ENCODE measurements around the gene TNNI2.

TNNI2 gene

DNA sequence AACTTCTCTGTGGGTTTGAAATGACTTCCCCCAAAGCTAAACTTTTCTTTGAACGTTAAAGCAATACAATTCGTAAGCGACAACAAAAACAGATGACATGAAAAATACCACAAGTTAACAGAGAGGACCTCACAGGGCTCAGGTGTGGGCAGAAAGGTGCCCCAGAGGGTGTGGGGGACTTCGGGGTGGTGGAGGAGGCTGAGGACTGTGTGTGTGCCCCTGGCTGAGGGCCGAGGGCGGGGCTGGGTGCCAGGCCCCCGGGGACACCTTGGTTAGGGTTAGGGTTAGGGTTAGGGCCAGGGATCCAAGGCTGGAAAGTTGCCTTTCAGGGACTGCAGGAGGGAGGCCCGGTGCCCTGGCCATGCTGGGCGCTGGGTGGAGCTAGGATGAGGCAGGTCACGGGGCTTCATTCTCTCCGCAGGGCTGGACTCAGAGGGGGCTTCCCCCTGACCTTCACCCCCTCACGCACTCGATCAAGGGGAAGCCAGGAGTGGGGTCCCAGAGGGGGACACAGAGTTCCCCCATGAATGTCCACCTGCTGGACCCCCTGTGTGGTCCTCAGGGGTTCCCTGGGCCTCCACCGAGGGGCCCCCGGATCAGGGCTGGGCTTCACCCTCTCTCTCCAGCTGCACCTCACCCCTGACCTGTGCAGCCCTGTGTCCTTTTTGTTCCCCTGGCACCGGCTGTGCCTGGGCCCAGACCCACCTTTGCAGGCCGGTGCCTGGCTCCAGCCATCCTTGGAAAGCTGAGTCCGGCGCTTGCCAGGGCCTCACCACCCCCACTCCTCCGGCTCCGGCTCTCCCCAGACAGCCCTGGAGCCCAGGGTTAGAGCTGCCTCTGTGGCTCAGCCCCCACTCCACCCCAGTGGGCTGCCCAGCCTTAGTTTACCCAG, 7.0 kb downstream of the TNNI2 start:
- H3K4me3 ChIP-seq (ENCODE audit: low read depth, low read length): no peak overlapping the region
- TF ChIP-seq MYC (IDR thresholded peaks at IDR 0.05; ENCODE audit: low read depth, low read length) (no peak), POLR2A (IDR thresholded peaks at IDR 0.05; ENCODE audit: extremely low read depth, insufficient read length) (no peak)
- TF ChIP-seq, protein P1, sequence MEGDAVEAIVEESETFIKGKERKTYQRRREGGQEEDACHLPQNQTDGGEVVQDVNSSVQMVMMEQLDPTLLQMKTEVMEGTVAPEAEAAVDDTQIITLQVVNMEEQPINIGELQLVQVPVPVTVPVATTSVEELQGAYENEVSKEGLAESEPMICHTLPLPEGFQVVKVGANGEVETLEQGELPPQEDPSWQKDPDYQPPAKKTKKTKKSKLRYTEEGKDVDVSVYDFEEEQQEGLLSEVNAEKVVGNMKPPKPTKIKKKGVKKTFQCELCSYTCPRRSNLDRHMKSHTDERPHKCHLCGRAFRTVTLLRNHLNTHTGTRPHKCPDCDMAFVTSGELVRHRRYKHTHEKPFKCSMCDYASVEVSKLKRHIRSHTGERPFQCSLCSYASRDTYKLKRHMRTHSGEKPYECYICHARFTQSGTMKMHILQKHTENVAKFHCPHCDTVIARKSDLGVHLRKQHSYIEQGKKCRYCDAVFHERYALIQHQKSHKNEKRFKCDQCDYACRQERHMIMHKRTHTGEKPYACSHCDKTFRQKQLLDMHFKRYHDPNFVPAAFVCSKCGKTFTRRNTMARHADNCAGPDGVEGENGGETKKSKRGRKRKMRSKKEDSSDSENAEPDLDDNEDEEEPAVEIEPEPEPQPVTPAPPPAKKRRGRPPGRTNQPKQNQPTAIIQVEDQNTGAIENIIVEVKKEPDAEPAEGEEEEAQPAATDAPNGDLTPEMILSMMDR (IDR thresholded peaks at IDR 0.05; ENCODE audit: low read depth, low read length): no peak
- TF ChIP-seq, protein P2, sequence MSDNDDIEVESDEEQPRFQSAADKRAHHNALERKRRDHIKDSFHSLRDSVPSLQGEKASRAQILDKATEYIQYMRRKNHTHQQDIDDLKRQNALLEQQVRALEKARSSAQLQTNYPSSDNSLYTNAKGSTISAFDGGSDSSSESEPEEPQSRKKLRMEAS (IDR thresholded peaks at IDR 0.05; ENCODE audit: low read depth, low read length): no peak
- no peak for DNase-seq (ENCODE audit: low read depth)

DNA sequence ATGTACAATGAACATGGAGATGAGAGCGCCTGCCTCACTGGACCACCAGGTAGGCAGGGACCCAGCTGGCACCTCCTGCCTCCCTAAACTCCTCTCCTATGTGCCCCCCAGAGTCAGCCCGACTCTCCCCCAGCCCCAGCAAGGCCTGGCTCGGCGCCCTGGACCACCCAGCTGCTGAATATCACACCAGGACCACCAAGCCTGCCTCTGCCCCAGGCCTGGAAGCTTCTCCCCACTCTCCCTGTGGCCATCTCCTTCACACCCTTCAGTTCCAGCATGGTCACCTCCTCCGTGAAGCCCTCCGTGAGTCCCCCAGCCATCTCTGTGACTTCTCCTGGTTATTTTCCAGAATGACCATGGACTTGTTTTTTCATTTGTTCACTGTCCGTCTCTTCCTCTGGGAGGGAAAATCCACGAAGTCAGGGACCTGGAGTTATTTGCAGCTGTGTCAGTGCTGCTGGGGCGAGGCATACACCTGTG, 7.7 kb downstream of the TNNI2 start:
- DNase-seq (ENCODE audit: low read depth): no peak
- TF ChIP-seq, protein P1 (IDR thresholded peaks at IDR 0.05; ENCODE audit: low read depth, low read length): no peak
- TF ChIP-seq POLR2A (IDR thresholded peaks at IDR 0.05; ENCODE audit: extremely low read depth, insufficient read length) (no peak), MYC (IDR thresholded peaks at IDR 0.05; ENCODE audit: low read depth, low read length) (no peak)
- TF ChIP-seq, protein P2 (IDR thresholded peaks at IDR 0.05; ENCODE audit: low read depth, low read length): no peak
- no peak overlapping the region for H3K4me3 ChIP-seq (ENCODE audit: low read depth, low read length)

DNA sequence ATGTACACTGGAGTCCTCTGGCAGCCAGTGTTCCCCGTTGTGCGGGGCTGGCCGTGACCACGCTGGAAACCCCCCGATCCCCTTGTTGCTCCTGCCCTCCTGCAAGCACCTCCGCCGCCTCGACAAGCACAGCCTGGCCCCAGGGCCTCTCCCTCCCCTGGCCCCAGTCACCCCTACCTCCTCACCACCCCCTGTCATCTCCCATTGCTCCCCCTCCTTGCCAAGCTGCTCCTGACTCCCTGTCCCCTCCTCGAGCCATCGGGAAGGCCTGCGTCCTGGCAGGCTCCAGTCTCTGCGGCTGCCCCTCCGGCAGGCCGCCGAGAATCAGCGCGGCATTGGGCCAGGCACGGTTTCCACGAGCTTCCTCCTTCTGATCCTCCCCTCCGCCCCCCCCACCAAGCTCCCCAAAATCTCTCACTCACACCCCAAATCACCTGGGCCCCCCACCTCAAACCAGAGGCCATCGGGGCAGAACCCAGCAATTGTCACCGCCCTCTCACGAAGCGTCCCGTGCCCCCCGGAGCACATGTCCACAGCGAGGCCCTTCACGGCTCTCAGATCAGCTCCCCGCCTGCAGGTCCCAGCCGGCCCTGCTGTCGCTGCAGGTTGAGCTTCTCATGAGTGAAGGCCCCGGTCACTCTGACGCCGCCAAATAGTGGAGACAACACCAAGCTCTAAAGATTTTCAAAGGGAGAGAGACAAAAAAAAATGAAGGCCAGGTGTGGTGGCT, 8.4 kb downstream of the TNNI2 start:
- TF ChIP-seq MYC (IDR thresholded peaks at IDR 0.05; ENCODE audit: low read depth, low read length) (no peak), POLR2A (IDR thresholded peaks at IDR 0.05; ENCODE audit: extremely low read depth, insufficient read length) (no peak)
- TF ChIP-seq, protein P1 (IDR thresholded peaks at IDR 0.05; ENCODE audit: low read depth, low read length): no peak
- TF ChIP-seq, protein P2 (IDR thresholded peaks at IDR 0.05; ENCODE audit: low read depth, low read length): no peak
- DNase-seq (ENCODE audit: low read depth): no peak
- H3K4me3 ChIP-seq (ENCODE audit: low read depth, low read length): no peak overlapping the region

DNA sequence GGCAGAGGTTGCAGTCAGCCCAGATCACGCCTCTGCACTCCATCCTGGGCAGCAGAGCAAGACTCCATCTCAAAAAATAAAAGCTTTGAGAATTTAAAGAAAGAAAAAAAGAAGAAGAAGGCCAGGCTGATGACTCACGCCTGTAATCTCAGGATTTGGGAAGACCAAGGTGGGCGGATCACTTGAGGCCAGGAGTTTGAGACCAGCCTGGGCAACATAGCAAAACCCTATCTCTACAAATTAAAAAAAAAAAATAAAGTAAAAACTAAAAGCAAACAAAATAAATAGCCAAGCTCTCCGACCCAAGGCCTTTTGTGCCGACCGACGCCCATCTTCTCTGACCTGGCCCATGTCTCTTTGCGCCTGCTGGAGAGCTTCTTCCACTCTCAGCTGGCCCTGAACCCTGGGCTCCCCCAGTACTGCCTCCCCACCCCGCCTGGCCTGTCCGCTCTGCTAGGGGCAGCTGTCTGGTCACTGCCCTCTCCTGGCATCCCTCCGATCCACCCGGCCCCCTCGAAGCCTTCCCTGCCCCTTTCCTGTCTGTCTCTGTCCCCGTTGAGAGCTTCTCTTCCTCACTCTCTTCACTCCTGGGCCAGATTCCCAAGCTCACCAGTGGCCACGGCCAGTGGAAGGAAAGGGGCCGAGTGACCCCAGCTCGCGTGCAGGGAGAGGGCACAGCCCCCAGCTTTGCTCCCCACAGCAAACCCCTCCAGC, 9.3 kb downstream of the TNNI2 start:
- no peak for DNase-seq (ENCODE audit: low read depth)
- TF ChIP-seq, protein P2 (IDR thresholded peaks at IDR 0.05; ENCODE audit: low read depth, low read length): no peak
- TF ChIP-seq, protein P1 (IDR thresholded peaks at IDR 0.05; ENCODE audit: low read depth, low read length): no peak
- TF ChIP-seq POLR2A (IDR thresholded peaks at IDR 0.05; ENCODE audit: extremely low read depth, insufficient read length): no peak
- no peak for TF ChIP-seq MYC (IDR thresholded peaks at IDR 0.05; ENCODE audit: low read depth, low read length)
- no peak overlapping the region for H3K4me3 ChIP-seq (ENCODE audit: low read depth, low read length)

DNA sequence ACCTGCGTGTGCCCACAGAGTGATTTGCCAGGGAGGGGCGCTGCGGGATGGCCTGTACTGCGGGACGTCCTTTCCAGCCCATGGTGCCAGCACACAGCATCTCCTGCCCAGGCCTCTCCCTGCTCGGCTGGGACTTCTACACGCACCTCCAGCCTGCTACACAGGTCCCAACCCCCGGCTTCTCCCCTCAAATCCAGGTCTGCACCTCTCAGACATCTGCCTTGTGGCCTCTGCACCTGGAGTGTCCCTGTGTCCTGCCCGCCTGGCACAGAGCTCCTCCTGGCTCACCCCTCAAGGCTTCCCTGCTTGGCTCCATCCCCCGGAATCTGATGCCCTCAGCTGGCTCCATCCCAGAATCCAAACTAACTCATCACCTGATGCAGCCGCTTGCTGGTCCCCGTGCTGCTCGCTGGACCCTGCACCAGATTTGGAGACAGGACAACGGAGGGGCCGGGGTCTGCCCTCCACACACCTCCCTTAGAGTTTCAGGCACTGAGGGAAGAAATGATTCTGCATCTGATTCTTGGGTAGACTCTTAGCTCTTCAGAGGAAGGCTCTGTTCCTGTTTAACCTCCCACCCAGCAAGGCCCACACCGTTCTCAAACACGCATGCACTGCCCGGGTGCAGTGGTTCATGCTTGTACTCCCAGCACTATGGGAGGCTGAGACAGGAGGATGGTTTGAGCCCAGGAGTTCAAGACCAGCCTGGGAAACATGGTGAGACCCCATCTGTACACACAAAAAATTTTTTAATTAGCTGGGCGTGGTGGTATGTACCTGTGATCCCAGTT, 10.1 kb downstream of the TNNI2 start:
- DNase-seq (ENCODE audit: low read depth): no peak
- no peak overlapping the region for H3K4me3 ChIP-seq (ENCODE audit: low read depth, low read length)
- TF ChIP-seq MYC (IDR thresholded peaks at IDR 0.05; ENCODE audit: low read depth, low read length) (no peak), POLR2A (IDR thresholded peaks at IDR 0.05; ENCODE audit: extremely low read depth, insufficient read length) (no peak)
- TF ChIP-seq, protein P1 (IDR thresholded peaks at IDR 0.05; ENCODE audit: low read depth, low read length): no peak
- TF ChIP-seq, protein P2 (IDR thresholded peaks at IDR 0.05; ENCODE audit: low read depth, low read length): no peak

Measured in NB4 (cell line).